HepG2 (cell line): ENCODE data around the gene UBAP1L. TPM values are rescaled to one million over a fixed set of nuclear protein-coding genes. Genes with fewer than 3 reads are reported as not detected.

Experiments used
- ESRRA ChIP-seq: sonication (generic); formaldehyde crosslinking; IDR thresholded peaks from 2 replicates; pipeline ENCODE4 v1.5.1; 2020; ENCODE audit warnings: mild to moderate bottlenecking, low read depth, missing genetic modification reagents
- FOXK1 ChIP-seq: sonication (generic); formaldehyde crosslinking; IDR thresholded peaks from 2 replicates; pipeline ENCODE4 v1.4.0; 2020; ENCODE audit warnings: low read depth, missing genetic modification reagents, borderline replicate concordance
- FOXO1 ChIP-seq: sonication (generic); formaldehyde crosslinking; IDR thresholded peaks from 2 replicates; pipeline ENCODE4 v1.4.0; 2020; ENCODE audit warnings: missing genetic modification reagents
- GATAD1 ChIP-seq: IDR thresholded peaks from 2 replicates; pipeline ENCODE4 v1.6.1; 2016; ENCODE audit warnings: missing genetic modification reagents, missing compliant biosample characterization
- HES4 ChIP-seq: sonication (generic); formaldehyde crosslinking; IDR thresholded peaks from 2 replicates; pipeline ENCODE4 v1.9.0; 2021; ENCODE audit warnings: mild to moderate bottlenecking, missing genetic modification reagents, borderline replicate concordance
- NBN ChIP-seq: fragments of 450-650 bp; conservative IDR thresholded peaks from 2 replicates; pipeline ENCODE4 v1.6.1; 2017
- POLR2G ChIP-seq: fragments of 200-400 bp; formaldehyde crosslinking; IDR thresholded peaks from 2 replicates; pipeline ENCODE4 v1.6.1; 2018; ENCODE audit warnings: mild to moderate bottlenecking, low read depth, low read length, moderate library complexity
- SMAD3 ChIP-seq: sonication (generic); formaldehyde crosslinking; IDR thresholded peaks from 2 replicates; pipeline ENCODE4 v1.4.0; 2020; ENCODE audit warnings: missing genetic modification reagents
- SRF ChIP-seq: IDR thresholded peaks from 2 replicates; pipeline ENCODE4 v1.6.1; 2011; ENCODE audit warnings: mild to moderate bottlenecking, low read depth, low read length, moderate library complexity
- TEAD2 ChIP-seq: sonication (generic); formaldehyde crosslinking; IDR thresholded peaks from 2 replicates; pipeline ENCODE4 v1.9.0; 2021; ENCODE audit warnings: missing genetic modification reagents
- ZBTB21 ChIP-seq: sonication (generic); formaldehyde crosslinking; IDR thresholded peaks from 2 replicates; pipeline ENCODE4 v1.4.0; 2020; ENCODE audit warnings: missing genetic modification reagents
- ZNF44 ChIP-seq: sonication (generic); formaldehyde crosslinking; IDR thresholded peaks from 2 replicates; pipeline ENCODE4 v1.5.1; 2020; ENCODE audit warnings: mild to moderate bottlenecking, missing genetic modification reagents
- polyA plus RNA-seq, 8 experiments: library from polyadenylated mRNA; depleted of rRNA in 3 of 8; stranded (reverse) in 7 of 8; unstranded in 1 of 8; fragments of >200 nt; fragmentation: Illumina TruSeq in 4 of 8; extraction: Trizol in 4 of 8; gene quantifications; 2 replicates each; pipeline versions ENCODE4 v1.2.1 to v1.2.3, GENCODE V29; 2011 to 2016; ENCODE audit warnings: low read depth in 4 of 8, missing spikeins in 1 of 8, mixed read lengths in 1 of 8; ENCODE audit not compliant: insufficient read depth in 1 of 8
- total RNA-seq, 5 experiments: library from RNA; depleted of rRNA; stranded (reverse); fragments of >200 nt; fragmentation: Illumina TruSeq; extraction: Trizol; gene quantifications; 2 replicates each; pipeline ENCODE4 v1.2.3, GENCODE V29; 2016; ENCODE audit warnings: low read depth in 1 of 5
- TF ChIP-seq, protein P1 (sequence below): fragments of 450-650 bp; IDR thresholded peaks from 2 replicates; pipeline ENCODE4 v1.6.1; 2016
- TF ChIP-seq, protein P2 (sequence below): sonication (generic); formaldehyde crosslinking; IDR thresholded peaks from 2 replicates; pipeline ENCODE4 v1.8.0; 2022; ENCODE audit warnings: mild to moderate bottlenecking, missing genetic modification reagents
- TF ChIP-seq, protein P3 (sequence below): sonication (generic); formaldehyde crosslinking; IDR thresholded peaks from 2 replicates; pipeline ENCODE4 v1.5.1; 2020; ENCODE audit warnings: missing genetic modification reagents, mild to moderate bottlenecking, borderline replicate concordance
- TF ChIP-seq, protein P4 (sequence below): sonication (generic); formaldehyde crosslinking; IDR thresholded peaks from 2 replicates; pipeline ENCODE4 v1.5.0; 2020; ENCODE audit warnings: mild to moderate bottlenecking, missing genetic modification reagents, moderate library complexity
- TF ChIP-seq, protein P5 (sequence below): sonication (generic); formaldehyde crosslinking; IDR thresholded peaks from 2 replicates; pipeline ENCODE4 v1.5.0; 2020; ENCODE audit warnings: mild to moderate bottlenecking, missing genetic modification reagents
- TF ChIP-seq, protein P6 (sequence below): sonication (generic); formaldehyde crosslinking; IDR thresholded peaks from 2 replicates; pipeline ENCODE4 v1.9.0; 2022; ENCODE audit warnings: missing genetic modification reagents, mild to moderate bottlenecking, borderline replicate concordance
- TF ChIP-seq, protein P7 (sequence below): sonication (generic); formaldehyde crosslinking; IDR thresholded peaks from 2 replicates; pipeline ENCODE4 v1.4.0; 2020; ENCODE audit warnings: missing genetic modification reagents, low read depth, mild to moderate bottlenecking, borderline replicate concordance

Gene UBAP1L
- total and polyA plus RNA-seq, 2 of the 13 experiments (the other 11 are each of a cell fraction or from before 2014, with no cell fraction given) = 0.86 to 1.4 TPM

DNA sequence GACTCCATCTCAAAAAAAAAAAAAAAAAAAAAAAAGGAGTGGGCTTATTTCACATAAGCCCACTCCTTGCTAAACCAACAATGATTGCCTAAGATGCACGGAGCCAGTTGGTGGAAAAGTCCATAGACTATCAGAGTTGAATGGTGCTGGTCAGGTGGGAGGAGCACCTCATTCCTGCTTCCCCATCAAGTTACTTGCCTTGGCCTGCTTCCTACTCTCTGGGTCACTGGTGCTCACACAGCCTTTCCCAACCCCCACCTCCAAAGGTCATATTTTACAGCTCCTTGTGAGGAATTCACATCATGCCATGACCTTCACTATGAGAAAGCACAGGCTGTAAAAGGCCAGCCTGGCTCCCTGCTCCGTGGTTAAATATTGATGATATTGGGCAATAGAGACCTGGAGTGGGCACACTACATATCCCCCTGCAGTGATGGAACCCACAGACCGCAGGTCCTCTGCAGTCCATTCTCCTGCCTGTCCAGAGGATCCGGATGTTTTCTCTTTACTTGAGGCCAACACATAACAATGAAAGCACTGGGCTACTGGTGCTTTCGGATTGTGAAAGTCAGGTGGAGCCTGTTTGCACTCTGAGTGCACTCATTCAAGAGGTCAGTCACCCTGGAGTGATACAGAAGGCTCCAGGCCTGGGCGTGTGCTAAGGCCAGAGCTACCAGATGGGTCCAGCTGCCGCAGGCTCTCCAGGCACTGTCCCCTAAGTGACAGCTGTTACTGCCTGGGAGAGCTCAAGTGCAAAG lies 70.1 kb downstream of the UBAP1L start, which contains the start of gene SLC51B (continued):
- TF ChIP-seq TEAD2 (CRISPR knock-in tag) (no peak), SMAD3 (CRISPR knock-in tag) (peak; percentile 83), ZNF44 (CRISPR knock-in tag) (peak; percentile 57; the same call in 1 of the 2 replicates), SRF (no peak), ZBTB21 (CRISPR knock-in tag) (peak; percentile 52; the same call in 1 of the 2 replicates), FOXK1 (peak; percentile 69; the same call in 1 of the 2 replicates), HES4 (no peak), GATAD1 (no peak), FOXO1 (CRISPR knock-in tag) (peak; percentile 92), NBN (no peak), ESRRA (CRISPR knock-in tag) (peak; percentile 84; the same call in 1 of the 2 replicates), POLR2G (peak; percentile 78)
- TF ChIP-seq, protein P1, sequence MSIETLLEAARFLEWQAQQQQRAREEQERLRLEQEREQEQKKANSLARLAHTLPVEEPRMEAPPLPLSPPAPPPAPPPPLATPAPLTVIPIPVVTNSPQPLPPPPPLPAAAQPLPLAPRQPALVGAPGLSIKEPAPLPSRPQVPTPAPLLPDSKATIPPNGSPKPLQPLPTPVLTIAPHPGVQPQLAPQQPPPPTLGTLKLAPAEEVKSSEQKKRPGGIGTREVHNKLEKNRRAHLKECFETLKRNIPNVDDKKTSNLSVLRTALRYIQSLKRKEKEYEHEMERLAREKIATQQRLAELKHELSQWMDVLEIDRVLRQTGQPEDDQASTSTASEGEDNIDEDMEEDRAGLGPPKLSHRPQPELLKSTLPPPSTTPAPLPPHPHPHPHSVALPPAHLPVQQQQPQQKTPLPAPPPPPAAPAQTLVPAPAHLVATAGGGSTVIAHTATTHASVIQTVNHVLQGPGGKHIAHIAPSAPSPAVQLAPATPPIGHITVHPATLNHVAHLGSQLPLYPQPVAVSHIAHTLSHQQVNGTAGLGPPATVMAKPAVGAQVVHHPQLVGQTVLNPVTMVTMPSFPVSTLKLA = peak; percentile 24
- TF ChIP-seq, protein P2, sequence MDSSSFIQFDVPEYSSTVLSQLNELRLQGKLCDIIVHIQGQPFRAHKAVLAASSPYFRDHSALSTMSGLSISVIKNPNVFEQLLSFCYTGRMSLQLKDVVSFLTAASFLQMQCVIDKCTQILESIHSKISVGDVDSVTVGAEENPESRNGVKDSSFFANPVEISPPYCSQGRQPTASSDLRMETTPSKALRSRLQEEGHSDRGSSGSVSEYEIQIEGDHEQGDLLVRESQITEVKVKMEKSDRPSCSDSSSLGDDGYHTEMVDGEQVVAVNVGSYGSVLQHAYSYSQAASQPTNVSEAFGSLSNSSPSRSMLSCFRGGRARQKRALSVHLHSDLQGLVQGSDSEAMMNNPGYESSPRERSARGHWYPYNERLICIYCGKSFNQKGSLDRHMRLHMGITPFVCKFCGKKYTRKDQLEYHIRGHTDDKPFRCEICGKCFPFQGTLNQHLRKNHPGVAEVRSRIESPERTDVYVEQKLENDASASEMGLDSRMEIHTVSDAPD = peak; percentile 18; the same call in 1 of the 2 replicates
- TF ChIP-seq, protein P3, sequence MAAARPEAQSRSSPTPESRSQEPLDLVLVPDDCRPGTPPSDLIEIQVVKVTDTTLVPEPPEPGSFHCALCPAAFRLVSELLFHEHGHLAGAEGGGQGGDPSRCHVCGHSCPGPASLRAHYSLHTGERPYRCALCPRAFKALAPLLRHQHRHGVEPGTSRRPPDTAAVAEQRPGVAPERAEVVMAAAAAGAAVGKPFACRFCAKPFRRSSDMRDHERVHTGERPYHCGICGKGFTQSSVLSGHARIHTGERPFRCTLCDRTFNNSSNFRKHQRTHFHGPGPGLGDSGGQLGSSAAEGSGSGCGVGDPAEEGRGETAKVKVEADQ (CRISPR knock-in tag) = peak; percentile 70; the same call in 1 of the 2 replicates
- TF ChIP-seq, protein P4, sequence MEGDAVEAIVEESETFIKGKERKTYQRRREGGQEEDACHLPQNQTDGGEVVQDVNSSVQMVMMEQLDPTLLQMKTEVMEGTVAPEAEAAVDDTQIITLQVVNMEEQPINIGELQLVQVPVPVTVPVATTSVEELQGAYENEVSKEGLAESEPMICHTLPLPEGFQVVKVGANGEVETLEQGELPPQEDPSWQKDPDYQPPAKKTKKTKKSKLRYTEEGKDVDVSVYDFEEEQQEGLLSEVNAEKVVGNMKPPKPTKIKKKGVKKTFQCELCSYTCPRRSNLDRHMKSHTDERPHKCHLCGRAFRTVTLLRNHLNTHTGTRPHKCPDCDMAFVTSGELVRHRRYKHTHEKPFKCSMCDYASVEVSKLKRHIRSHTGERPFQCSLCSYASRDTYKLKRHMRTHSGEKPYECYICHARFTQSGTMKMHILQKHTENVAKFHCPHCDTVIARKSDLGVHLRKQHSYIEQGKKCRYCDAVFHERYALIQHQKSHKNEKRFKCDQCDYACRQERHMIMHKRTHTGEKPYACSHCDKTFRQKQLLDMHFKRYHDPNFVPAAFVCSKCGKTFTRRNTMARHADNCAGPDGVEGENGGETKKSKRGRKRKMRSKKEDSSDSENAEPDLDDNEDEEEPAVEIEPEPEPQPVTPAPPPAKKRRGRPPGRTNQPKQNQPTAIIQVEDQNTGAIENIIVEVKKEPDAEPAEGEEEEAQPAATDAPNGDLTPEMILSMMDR = 0 out of 2 replicates have a peak, but pooled peaks have one; percentile 17
- TF ChIP-seq, protein P5, sequence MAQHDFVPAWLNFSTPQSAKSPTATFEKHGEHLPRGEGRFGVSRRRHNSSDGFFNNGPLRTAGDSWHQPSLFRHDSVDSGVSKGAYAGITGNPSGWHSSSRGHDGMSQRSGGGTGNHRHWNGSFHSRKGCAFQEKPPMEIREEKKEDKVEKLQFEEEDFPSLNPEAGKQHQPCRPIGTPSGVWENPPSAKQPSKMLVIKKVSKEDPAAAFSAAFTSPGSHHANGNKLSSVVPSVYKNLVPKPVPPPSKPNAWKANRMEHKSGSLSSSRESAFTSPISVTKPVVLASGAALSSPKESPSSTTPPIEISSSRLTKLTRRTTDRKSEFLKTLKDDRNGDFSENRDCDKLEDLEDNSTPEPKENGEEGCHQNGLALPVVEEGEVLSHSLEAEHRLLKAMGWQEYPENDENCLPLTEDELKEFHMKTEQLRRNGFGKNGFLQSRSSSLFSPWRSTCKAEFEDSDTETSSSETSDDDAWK = no peak
- TF ChIP-seq, protein P6, sequence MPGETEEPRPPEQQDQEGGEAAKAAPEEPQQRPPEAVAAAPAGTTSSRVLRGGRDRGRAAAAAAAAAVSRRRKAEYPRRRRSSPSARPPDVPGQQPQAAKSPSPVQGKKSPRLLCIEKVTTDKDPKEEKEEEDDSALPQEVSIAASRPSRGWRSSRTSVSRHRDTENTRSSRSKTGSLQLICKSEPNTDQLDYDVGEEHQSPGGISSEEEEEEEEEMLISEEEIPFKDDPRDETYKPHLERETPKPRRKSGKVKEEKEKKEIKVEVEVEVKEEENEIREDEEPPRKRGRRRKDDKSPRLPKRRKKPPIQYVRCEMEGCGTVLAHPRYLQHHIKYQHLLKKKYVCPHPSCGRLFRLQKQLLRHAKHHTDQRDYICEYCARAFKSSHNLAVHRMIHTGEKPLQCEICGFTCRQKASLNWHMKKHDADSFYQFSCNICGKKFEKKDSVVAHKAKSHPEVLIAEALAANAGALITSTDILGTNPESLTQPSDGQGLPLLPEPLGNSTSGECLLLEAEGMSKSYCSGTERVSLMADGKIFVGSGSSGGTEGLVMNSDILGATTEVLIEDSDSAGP (CRISPR knock-in tag) = peak; percentile 36; the same call in 1 of the 2 replicates
- TF ChIP-seq, protein P7, sequence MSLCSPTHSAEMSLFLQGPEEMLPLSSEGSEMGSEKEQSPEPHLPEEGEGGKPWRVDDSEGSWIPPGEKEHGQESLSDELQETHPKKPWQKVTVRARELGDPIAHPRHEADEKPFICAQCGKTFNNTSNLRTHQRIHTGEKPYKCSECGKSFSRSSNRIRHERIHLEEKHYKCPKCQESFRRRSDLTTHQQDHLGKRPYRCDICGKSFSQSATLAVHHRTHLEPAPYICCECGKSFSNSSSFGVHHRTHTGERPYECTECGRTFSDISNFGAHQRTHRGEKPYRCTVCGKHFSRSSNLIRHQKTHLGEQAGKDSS (CRISPR knock-in tag) = peak; percentile 76
